Central memory CD4-positive, alpha-beta T cell (primary cell): ENCODE results near the gene GLCE.
"Not testable (repeated sequence)": the region's sequence is repeated elsewhere in the genome, so short reads cannot be mapped to it uniquely, and the experiment has no call there.

Experiments used
- DNase-seq: peaks from one replicate; pipeline ENCODE4 v3.0.0; 2022

Gene GLCE

DNA sequence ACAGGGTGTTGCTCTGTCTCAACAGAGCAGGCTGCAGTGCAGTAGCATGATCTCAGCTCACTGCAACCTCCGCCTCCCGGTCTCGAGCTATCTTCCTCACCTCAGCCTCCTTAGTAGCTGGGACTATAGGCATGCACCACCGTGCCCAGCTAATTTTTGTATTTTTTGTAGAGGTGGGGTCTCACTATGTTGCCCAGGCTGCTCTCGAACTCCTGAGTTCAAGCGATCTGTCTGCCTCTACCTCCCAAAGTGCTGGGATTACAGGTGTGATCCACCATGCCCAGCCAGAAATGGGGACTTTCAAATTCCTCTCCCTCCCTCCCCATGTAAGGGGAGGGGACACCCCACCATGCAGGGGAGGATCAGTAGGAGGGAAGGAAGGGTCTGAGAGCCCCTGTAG, 141.7 kb downstream of the GLCE start:
- DNase-seq, result not testable (repeated sequence)

- DNase-seq, result no peak
These were observed 142.5 kb downstream of the GLCE start for GRCh38 chr15:69302929-69303328.

DNA sequence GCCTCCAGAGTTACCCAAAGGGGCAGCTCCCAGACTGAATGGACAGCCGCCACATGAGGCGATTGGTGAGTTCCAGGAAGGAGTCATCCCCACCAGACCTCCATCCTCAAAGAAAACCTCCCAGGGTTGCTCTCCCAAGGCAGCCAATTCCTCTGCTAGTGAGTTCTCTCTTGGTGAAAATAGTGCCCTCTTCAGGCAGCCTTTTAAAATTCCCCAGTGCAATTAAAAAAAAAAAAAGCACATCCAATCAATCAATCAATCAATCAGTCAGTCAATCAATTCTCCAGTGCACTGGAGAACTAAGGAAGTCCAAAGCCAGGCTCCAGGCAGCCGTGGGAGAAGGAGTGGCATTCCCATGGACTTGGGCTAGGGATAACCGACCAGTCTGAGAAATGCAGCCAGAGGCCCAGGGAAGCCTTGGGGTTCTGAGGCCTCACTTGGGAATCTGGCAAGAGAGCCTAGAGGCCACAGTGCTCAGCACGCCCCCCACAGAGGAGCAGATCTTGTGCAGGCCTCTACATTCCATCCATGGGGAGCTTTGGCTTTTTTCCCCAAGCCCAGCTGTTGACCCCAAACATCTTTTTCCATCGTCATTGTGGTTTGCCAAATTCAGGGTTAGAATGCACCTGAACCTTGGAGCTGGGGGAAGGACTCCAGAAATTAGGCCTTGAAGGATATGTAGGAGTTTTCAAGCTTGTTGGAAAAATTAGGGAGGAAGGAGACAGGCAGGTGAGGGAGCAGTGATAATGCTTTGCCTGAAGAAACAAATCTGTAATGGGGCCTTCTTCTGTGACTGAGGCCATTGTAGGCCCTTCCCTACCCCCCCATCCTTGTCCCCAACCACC, 143.1 kb downstream of the GLCE start:
- no peak for DNase-seq

DNA sequence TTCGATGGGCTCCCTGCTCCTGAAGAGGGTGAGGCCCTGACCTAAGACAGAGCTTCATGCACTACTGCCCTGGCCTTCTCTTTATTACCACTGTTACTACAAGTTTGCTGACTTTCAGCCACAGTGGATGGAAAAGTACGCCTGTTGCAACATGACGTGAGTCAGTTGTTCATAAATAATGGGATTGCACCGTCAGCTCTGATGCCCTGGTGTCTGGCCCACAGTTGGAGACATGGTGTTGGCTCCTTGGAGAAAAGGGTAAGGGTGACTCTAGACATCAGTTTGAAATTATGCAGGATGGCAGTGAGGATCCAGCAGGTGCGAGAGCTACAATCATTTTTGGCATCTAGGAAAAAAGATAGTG, 143.7 kb downstream of the GLCE start:
- no peak for DNase-seq

- no peak for DNase-seq
These were observed 144.9 kb downstream of the GLCE start for GRCh38 chr15:69305204-69305931.

DNA sequence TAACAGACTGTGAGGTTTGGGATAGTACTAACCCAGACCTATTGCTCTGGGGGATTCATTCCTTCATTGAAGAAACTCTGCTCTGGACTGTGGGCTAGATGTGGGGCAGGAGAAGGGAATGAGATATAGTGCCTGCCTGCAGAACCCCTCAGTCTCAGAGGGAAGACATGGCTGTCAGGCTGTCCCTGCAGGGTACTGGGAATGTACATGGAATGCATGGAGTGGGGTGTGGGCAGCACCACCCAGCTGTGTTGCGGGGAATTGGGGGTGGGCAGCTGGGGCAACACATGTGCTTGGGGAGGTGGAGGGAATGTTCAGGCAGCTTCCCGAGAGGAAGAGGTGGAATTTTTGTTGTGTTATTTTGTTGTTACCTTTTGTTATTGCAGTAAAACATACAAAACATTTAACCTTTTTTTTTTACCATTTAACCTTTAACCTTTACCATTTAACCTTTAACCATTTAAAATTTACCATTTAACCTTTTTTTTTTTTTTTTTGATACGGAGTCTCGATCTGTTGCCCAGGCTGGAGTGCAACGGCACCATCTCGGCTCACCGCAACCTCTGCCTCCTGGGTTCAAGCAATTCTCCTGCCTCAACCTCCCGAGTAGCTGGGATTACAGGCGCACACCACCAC, 145.6 kb downstream of the GLCE start:
- no peak for DNase-seq

DNA sequence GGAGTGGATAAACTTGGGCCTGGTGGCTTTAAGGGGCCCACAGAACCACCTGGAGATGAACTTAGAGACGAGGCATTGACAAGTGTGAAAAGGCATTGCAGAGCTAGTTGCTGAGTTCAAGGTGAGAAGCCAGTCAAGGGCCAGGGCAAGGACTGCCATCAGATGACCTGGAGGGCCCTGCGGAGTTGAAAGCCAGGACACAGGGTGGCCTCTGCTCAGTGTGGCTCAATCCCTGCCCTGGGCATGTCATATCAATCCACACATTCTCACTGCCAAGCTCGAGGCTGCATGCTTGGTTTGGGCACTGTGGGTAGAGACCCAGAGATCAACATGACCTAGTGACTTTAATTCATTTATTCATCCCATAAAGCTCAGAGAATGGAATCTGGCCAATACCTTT, 147.5 kb downstream of the GLCE start:
- DNase-seq, result no peak

DNA sequence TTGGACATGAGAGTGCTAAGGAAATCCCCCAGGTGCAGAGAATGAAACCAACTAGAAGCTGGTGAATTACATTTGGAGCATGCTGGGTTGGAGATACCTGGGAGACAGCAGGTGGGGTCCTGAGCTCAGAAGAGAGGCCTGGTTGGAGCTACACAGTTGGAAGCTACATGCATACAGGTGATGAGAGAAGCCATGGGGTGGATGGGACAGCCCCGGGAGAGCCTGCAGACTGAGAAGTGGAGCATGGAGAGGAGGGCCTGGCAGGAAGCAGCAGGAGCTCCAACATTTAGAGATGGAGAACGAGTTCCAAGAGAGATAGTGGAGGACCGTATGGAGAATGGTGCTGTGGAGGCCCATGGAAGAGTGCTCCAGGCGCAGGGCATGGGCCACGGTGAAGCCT, 148.5 kb downstream of the GLCE start:
- DNase-seq, result no peak

DNA sequence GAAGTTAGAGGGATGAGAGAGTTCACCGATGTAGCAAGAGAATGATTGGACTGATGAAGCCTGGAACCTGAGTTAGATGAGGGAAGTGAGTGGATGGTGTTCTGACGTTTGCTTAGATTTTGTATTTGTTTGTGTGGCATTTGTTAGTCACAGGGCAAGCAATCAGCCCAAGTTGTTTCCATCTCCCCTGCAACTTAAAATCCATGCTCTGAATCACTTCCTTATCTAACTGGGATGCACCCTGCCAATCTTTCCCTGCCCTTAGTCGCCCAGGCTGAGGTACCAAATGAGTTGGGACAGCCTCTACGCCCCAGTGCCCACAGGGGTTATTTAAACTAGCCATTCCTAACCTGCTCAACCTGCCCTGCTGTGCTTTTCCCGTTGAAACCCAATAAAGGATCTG, 150.9 kb downstream of the GLCE start:
- no peak for DNase-seq

GRCh38 chr15:69313432-69314000, 153.1 kb downstream of the GLCE start:
- no peak for DNase-seq

- DNase-seq, result no peak
These were observed 153.7 kb downstream of the GLCE start for GRCh38 chr15:69314131-69314530.

DNA sequence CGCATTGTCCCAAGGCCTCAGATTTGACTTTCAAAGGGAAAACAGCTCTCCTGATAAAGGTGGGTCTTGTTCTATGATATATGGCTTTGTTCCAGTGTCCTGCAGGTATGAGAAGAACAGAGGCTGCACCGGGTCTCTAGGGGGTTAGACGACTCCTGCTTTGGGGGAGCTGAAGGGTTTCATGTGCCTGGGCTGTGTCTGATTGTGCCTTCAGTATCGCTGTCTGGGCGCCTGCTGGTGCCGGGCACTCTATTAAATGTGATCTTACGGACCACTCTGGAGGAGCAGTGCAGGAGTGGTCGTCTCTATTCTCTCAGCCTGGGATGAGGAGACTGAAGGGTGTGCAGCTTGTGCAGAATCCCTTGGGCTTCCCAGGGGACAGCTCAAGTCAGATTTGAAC, 154.3 kb downstream of the GLCE start:
- DNase-seq, result no peak

DNA sequence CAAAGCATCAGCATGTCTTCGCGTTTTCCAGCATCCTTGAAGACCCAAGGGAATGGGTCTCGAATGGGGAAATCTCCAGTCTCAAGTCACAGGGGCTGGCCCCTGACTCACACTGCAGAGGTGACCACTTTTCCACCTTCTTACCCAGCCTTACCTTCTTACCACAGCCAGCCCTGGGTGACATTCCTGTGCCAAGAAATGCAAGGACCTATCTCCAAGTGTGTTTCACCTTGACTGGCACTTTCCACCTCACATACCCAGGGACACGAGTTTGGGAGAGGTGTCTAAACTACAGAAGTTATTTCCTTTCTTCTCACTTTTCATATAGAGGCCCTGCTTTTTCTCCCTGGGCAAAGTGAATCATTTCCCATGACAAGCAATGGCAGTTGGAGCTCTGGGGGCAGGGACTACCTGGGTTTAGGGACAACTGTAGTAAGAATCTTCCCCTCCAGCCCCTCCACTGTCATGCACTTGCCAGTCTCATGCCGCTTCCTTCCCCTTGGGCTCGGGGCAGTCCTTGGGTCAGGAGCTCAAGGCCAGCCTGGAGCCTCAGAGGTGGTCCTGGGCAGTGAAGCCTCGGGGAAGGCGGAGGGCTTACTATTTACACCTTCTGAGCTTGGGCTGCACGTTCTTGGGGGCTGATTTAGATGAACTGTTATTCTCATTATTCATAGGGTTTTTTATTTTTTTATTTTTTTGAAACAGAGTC, 155.1 kb downstream of the GLCE start:
- DNase-seq, result no peak

DNA sequence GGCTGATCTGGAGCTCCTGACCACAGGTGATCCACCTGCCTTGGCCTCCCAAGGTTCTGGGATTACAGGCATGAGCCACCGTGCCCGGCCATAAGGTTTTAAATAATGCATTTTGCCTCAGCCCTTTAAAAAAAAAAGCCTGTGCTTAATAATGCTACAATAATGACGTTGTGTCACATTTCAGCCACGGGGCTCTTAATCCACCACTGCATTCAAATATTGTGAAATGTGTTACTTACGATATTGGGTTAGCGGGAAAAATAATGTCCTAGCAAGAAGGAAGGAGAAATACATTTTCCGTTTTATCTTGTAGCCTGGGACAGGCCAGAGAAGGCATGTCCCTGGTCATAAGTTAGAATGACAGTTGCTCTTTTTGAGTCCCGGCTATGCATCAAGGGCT, 155.9 kb downstream of the GLCE start:
- no peak for DNase-seq

GRCh38 chr15:69317392-69317841, 157.0 kb downstream of the GLCE start:
- DNase-seq, result no peak

DNA sequence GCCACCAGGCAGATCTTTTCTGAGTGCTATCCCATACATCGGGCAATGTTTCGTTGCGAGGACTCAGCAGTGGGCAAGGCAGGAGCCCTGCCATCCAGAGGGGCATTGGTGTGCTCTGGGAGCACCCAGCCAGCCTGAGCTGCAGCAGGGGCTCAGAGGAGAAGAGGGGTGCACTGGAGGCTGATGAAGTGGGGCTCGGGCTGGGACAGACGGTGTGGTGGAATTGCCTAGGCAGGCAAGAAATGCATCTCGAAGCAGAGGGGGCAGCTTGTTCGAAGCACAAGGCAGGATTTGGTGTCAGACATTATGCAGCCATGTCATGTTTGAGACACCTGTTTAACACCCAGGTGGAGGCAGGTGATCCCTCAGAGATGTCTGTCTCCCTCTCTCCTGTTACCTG, 157.6 kb downstream of the GLCE start:
- no peak for DNase-seq

GRCh38 chr15:69319384-69320375, 159.2 kb downstream of the GLCE start:
- no peak for DNase-seq

GRCh38 chr15:69320977-69321554, 160.6 kb downstream of the GLCE start:
- no peak for DNase-seq
